GM18505 (cell line): ENCODE data around the gene ERVW-1.

ENCODE experiments used
- ATAC-seq: cut with Tn5 transposase; IDR thresholded peaks from one replicate; pipeline ENCODE4 v1.9.1; 2021; ENCODE audit not compliant: unreplicated experiment
- POLR2A ChIP-seq: IDR thresholded peaks from 4 replicates; pipeline ENCODE4 v1.6.1; 2011; ENCODE audit warnings: borderline replicate concordance; ENCODE audit not compliant: insufficient read depth, insufficient read length; ENCODE audit errors: extremely low read depth

ERVW-1 gene

DNA sequence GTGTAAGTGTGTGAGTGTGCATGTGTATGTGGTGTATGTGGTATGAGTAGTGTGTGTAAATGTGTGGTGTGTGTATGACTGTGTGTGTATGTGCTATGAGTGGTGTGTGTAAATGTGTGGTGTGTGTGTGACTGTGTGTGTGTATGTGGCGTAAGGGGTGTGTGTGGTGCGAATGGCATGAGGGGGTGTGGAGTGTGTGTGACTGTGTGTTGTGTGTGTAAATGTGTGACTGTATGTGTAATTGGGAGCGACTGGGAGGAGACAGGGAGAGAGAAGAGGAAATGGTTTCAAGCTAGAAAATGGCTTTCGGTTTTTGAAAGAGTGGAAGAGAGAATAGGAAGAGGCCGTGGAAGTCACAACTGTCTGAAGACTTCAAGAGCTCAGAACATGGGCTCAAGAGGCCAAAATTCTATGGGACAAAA is 54.0 kb downstream of the ERVW-1 start:
- TF ChIP-seq POLR2A: no peak
- no peak for ATAC-seq

DNA sequence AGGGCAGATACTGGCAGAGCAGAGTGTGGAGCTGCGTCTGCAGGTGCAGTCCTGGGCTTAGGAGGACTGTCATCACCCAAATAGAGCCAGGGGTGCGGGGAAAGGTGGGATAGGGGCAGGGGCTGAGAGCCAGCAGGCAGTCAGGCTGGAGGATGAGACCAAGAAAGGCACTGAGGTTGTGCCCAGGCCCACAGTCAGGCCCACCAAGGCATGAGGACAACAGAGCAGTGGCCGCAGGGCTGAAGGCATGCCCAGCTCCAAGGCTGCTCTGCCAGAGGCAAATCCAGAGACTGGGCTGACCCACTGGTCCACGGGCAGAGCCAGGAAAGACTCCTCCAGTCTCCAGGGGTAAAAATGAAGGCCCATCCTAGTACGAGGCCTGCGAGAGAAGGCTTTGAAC is 54.8 kb downstream of the ERVW-1 start:
- TF ChIP-seq POLR2A: no peak

DNA sequence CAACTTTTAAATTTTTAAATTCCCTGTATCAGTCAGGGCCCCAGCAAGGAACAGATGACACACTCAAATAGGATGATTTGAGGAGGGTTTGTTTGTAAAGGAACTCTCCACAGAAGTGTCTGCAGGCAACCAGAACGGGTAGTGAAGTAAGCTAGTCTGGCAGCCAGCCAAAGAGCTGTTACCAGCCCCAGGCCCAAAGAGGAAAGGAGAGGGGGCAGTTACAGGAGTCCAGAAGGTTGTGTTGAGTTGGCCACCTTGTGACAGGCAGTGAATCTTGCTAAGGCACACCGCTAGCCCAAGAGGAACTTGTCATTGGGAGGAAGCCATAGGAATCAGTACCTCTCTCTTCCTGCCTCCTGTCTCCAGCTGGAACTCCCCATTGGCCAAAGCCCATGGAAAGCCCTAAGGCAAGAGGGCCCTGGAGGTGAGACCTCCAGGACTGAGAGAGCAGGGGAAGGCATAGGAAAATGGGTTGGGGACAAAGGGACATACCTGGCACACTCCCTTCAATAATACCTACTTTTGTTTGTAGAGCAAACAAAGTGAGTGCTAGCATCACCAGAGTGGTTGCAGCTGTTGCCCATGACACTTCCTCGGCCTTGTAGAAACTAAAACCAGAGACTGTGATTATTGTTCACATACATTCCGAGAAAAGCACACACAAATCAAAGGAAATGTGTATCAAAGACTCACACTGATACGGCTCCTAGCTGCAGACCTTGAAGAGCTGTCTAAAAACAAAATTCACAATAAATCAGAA is 55.9 kb downstream of the ERVW-1 start:
- ATAC-seq: no peak
- no peak for TF ChIP-seq POLR2A

More for the DNA sequence above, 54.8 kb downstream of the ERVW-1 start:
- no peak for ATAC-seq
